Adipose tissue (tissue), 3 donors: ENCODE data around the gene MAPKAP1. TPM values are rescaled to one million over a fixed set of nuclear protein-coding genes. Genes with fewer than 3 reads are reported as not detected.

Experiments used
- H3K27ac ChIP-seq: one replicate; pipeline ENCODE4 v1.5.1; 2013; ENCODE audit warnings: low read depth, low read length
- WGBS, 3 donors: extraction: QIAGEN DNeasy Blood & Tissue Kit; methylation state at CpG; one replicate each; pipeline ENCODE4 v1.1.7; 2013; 5-methylcytosine and 5-hydroxymethylcytosine counted together
- polyA plus RNA-seq, 3 donors: library from polyadenylated mRNA; stranded (reverse); fragments of 200-250 nt; gene quantifications; one replicate each; pipeline ENCODE4 v1.2.3, GENCODE V29; 2013
- donor health status: healthy with polysubstance abuse.
- donor health status: Bipolar disorder and iron deficiency.
- donor health status: healthy.

The MAPKAP1 gene
- polyA plus RNA-seq, 3 donors, result 28.1 to 57.0 (median 50.5) TPM

GRCh38 chr9:125685167-125685566 is 21.8 kb downstream of the MAPKAP1 start:
- H3K27ac ChIP-seq, result no peak overlapping the region
- WGBS, 3 donors, result 96 to 97% (median 96%) methylated on average over 3 of the region's 3 CpGs

GRCh38 chr9:125683486-125683885 is 23.5 kb downstream of the MAPKAP1 start:
- WGBS, 3 donors, result 87 to 89% (median 87%) methylated on average over 3 of the region's 3 CpGs
- no peak overlapping the region for H3K27ac ChIP-seq

- WGBS, 3 donors, result 83 to 87% (median 87%) methylated on average over 2 of the region's 2 CpGs
Observed at GRCh38 chr9:125682340-125682739, 24.7 kb downstream of the MAPKAP1 start.

GRCh38 chr9:125681657-125682056 is 25.4 kb downstream of the MAPKAP1 start:
- 81 to 94% (median 94%) methylated on average over 5 of the region's 5 CpGs for WGBS, 3 donors
- no peak overlapping the region for H3K27ac ChIP-seq

More at GRCh38 chr9:125682340-125682739, 24.7 kb downstream of the MAPKAP1 start:
- H3K27ac ChIP-seq, result no peak overlapping the region

- 90 to 93% (median 92%) methylated on average over 3 of the region's 3 CpGs for WGBS, 3 donors
- no peak overlapping the region for H3K27ac ChIP-seq
Observed at GRCh38 chr9:125681086-125681622, 25.9 kb downstream of the MAPKAP1 start.

GRCh38 chr9:125680445-125680844 is 26.6 kb downstream of the MAPKAP1 start:
- H3K27ac ChIP-seq, result no peak overlapping the region

- H3K27ac ChIP-seq, result no peak overlapping the region
- WGBS, 3 donors, result 75 to 84% (median 78%) methylated on average over 8 of the region's 8 CpGs
Observed at GRCh38 chr9:125679597-125680189, 27.3 kb downstream of the MAPKAP1 start.

- no peak overlapping the region for H3K27ac ChIP-seq
- 66 to 78% (median 76%) methylated on average over 3 of the region's 3 CpGs for WGBS, 3 donors
Observed at GRCh38 chr9:125674981-125675973, 31.7 kb downstream of the MAPKAP1 start.

GRCh38 chr9:125672876-125673275 is 34.1 kb downstream of the MAPKAP1 start:
- 92 to 95% (median 93%) methylated on average over 3 of the region's 3 CpGs for whole genome bisulfite sequencing, 3 donors
- H3K27ac ChIP-seq, result no peak overlapping the region

- H3K27ac ChIP-seq, result no peak overlapping the region
- WGBS, 3 donors, result 45 to 78% (median 51%) methylated on average over 3 of the region's 3 CpGs
Observed at GRCh38 chr9:125663127-125663526, 43.9 kb downstream of the MAPKAP1 start.

- H3K27ac ChIP-seq, result no peak overlapping the region
- WGBS, 3 donors, result 80 to 95% (median 93%) methylated on average over 6 of the region's 6 CpGs
Observed at GRCh38 chr9:125660557-125660956, 46.5 kb downstream of the MAPKAP1 start.

GRCh38 chr9:125659954-125660353 is 47.1 kb downstream of the MAPKAP1 start:
- WGBS, 3 donors, result 62 to 78% (median 64%) methylated on average over 4 of the region's 4 CpGs
- H3K27ac ChIP-seq, result no peak overlapping the region

GRCh38 chr9:125659201-125659840 is 47.7 kb downstream of the MAPKAP1 start:
- 77 to 79% (median 78%) methylated on average over 2 of the region's 2 CpGs for WGBS, 3 donors
- H3K27ac ChIP-seq, result no peak overlapping the region

GRCh38 chr9:125656560-125656959 is 50.4 kb downstream of the MAPKAP1 start:
- 88 to 90% (median 88%) methylated on average over 3 of the region's 3 CpGs for whole genome bisulfite sequencing, 3 donors
- no peak overlapping the region for H3K27ac ChIP-seq

GRCh38 chr9:125655691-125656410 is 51.2 kb downstream of the MAPKAP1 start:
- WGBS, 3 donors, result 82 to 87% (median 84%) methylated on average over 5 of the region's 5 CpGs
- H3K27ac ChIP-seq, result no peak overlapping the region

- WGBS, 3 donors, result 89 to 91% (median 89%) methylated on average over 4 of the region's 4 CpGs
- H3K27ac ChIP-seq, result no peak overlapping the region
Observed at GRCh38 chr9:125655066-125655633, 51.9 kb downstream of the MAPKAP1 start.

- WGBS, 3 donors, result 76 to 86% (median 77%) methylated on average over 5 of the region's 5 CpGs
- H3K27ac ChIP-seq, result no peak overlapping the region
Observed at GRCh38 chr9:125654121-125654520, 52.9 kb downstream of the MAPKAP1 start.

- H3K27ac ChIP-seq, result no peak overlapping the region
- WGBS, 3 donors, result 93 to 100% (median 94%) methylated on average over 3 of the region's 3 CpGs
Observed at GRCh38 chr9:125653325-125653724, 53.7 kb downstream of the MAPKAP1 start.
